ENCODE results near the gene TP63.

Gene TP63

DNA sequence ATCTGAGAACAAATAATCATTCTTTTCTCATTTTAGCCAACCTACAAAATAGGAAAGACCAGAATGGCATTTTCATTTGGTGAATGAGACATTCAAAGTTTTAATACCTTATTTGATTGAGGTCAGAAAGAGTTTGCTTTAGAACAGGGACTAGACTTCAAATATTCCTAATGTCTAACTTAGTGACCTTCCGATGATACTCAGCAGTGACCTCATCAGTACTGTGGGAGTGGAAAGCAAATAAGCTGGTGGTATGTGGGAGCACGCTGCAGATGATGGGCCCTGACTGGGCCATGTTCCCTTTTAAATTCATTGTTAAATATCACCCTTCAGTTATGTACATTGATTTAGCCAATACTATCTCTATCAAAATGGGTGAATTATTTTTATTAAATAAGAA is 266.2 kb downstream of the TP63 start:
- no peak for DNase-seq
- Histone ChIP-seq H3K23ac (ENCODE audit: low read length) (no peak overlapping the region), H4K12ac (ENCODE audit: low read depth, low read length) (no peak overlapping the region), H3K79me1 (ENCODE audit: low read length) (no peaks in the 10 kb centered on the region), H2AK5ac (ENCODE audit: low read length) (no peak overlapping the region), H3K18ac (ENCODE audit: low read length) (no peak overlapping the region), H4K91ac (ENCODE audit: low read depth, low read length) (no peak overlapping the region), H3K36me3 (ENCODE audit: control insufficient read depth in 1 of 2, insufficient read depth in 2 of 2, low read length in 2 of 2) (peaks cover 3 to 4% of the 10 kb centered on the region in 2 experiments), H3K4me3 (ENCODE audit: low read depth, low read length) (no peak overlapping the region), H2AFZ (ENCODE audit: insufficient read depth, low read length, poor library complexity) (no peak overlapping the region), H4K8ac (ENCODE audit: low read depth, low read length) (no peak overlapping the region), H3K14ac (ENCODE audit: low read length) (no peak overlapping the region), H2BK5ac (ENCODE audit: low read depth, low read length, poor library complexity) (no peak overlapping the region), H3K9me3 (ENCODE audit: insufficient read depth, low read depth, low read length) (no peaks in the 10 kb centered on the region), H3K79me2 (ENCODE audit: control insufficient read depth, insufficient read depth, low read length, poor library complexity) (no peaks in the 10 kb centered on the region), H3K4ac (ENCODE audit: low read depth, low read length) (no peak overlapping the region), H3K27me3 (ENCODE audit: insufficient read depth, low read length) (no peaks in the 10 kb centered on the region), H3K4me2 (ENCODE audit: low read length) (no peak overlapping the region), H2BK120ac (ENCODE audit: insufficient read depth, low read length, poor library complexity) (no peak overlapping the region), H3K4me1 (ENCODE audit: control insufficient read depth in 1 of 2, insufficient read depth in 2 of 2, low read length in 2 of 2) (no peaks in the 10 kb centered on the region), H2BK12ac (ENCODE audit: low read length) (no peak overlapping the region), H3K27ac (ENCODE audit: low read depth, low read length) (no peak overlapping the region), H3K9ac (ENCODE audit: low read length) (no peak overlapping the region)
- WGBS (ENCODE audit: extremely low coverage, insufficient coverage, insufficient read length), result no CpG with 5 or more reads among the region's 2 CpGs

DNA sequence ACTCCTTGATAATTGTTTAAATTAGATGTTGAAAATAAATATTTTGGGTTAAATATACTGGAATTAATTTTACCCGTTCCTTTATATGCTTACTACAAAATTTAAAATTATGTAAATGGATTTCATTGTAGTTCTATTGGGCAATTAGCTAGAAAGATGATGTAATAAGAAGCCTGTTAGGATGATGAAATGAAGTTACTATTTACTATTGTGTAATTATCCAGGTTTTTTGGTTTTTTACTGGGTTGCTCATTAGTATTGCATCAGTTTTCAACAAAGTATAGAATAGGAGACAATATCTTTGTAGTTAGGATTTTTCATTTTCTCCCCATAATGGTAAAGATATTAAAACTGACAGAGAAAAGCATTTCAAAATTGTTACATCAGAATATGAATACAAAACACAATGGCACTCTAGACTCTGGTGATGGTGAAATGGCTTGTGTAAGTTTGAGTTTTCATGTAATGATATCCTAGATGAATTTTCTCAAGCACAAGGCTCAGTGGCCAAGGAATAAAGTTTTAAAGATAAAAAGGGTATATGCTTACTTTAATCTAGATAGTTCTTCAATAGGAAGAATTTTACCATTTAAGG is 267.5 kb downstream of the TP63 start:
- no peak overlapping the region for H3K4ac ChIP-seq (ENCODE audit: low read depth, low read length)
- no peak overlapping the region for H2BK5ac ChIP-seq (ENCODE audit: low read depth, low read length, poor library complexity)
- no peaks in the 10 kb centered on the region for H3K79me2 ChIP-seq (ENCODE audit: control insufficient read depth, insufficient read depth, low read length, poor library complexity)
- no peaks in the 10 kb centered on the region for H3K4me1 ChIP-seq (ENCODE audit: control insufficient read depth in 1 of 2, insufficient read depth in 2 of 2, low read length in 2 of 2)
- peaks cover 3 to 4% of the 10 kb centered on the region in 2 experiments for H3K36me3 ChIP-seq (ENCODE audit: control insufficient read depth in 1 of 2, insufficient read depth in 2 of 2, low read length in 2 of 2)
- H3K18ac ChIP-seq (ENCODE audit: low read length), result no peak overlapping the region
- H3K14ac ChIP-seq (ENCODE audit: low read length), result no peak overlapping the region
- no peak overlapping the region for H3K23ac ChIP-seq (ENCODE audit: low read length)
- no peaks in the 10 kb centered on the region for H3K27me3 ChIP-seq (ENCODE audit: insufficient read depth, low read length)
- no peak overlapping the region for H3K4me3 ChIP-seq (ENCODE audit: low read depth, low read length)
- no peak overlapping the region for H4K12ac ChIP-seq (ENCODE audit: low read depth, low read length)
- no peak overlapping the region for H2BK120ac ChIP-seq (ENCODE audit: insufficient read depth, low read length, poor library complexity)
- WGBS (ENCODE audit: extremely low coverage, insufficient coverage, insufficient read length), result no CpG with 5 or more reads among the region's 1 CpG
- no peak overlapping the region for H2BK12ac ChIP-seq (ENCODE audit: low read length)
- no peak overlapping the region for H4K8ac ChIP-seq (ENCODE audit: low read depth, low read length)
- H4K91ac ChIP-seq (ENCODE audit: low read depth, low read length), result no peak overlapping the region
- H3K79me1 ChIP-seq (ENCODE audit: low read length), result no peaks in the 10 kb centered on the region
- H3K27ac ChIP-seq (ENCODE audit: low read depth, low read length), result no peak overlapping the region
- H3K9ac ChIP-seq (ENCODE audit: low read length), result no peak overlapping the region
- peak; percentile 8 to 77 for DNase-seq
- H3K9me3 ChIP-seq (ENCODE audit: insufficient read depth, low read depth, low read length), result no peaks in the 10 kb centered on the region
- H2AFZ ChIP-seq (ENCODE audit: insufficient read depth, low read length, poor library complexity), result no peak overlapping the region
- no peak overlapping the region for H3K4me2 ChIP-seq (ENCODE audit: low read length)
- no peak overlapping the region for H2AK5ac ChIP-seq (ENCODE audit: low read length)

GRCh38 chr3:189899186-189899585 is 268.0 kb downstream of the TP63 start:
- no peak overlapping the region for H3K4me3 ChIP-seq (ENCODE audit: low read depth, low read length)
- WGBS (ENCODE audit: extremely low coverage, insufficient coverage, insufficient read length), result no CpG with 5 or more reads among the region's 3 CpGs
- no peak overlapping the region for H3K4me2 ChIP-seq (ENCODE audit: low read length)
- no peaks in the 10 kb centered on the region for H3K4me1 ChIP-seq (ENCODE audit: control insufficient read depth in 1 of 2, insufficient read depth in 2 of 2, low read length in 2 of 2)
- H4K12ac ChIP-seq (ENCODE audit: low read depth, low read length), result no peak overlapping the region
- H2AFZ ChIP-seq (ENCODE audit: insufficient read depth, low read length, poor library complexity), result no peak overlapping the region
- no peak overlapping the region for H2BK120ac ChIP-seq (ENCODE audit: insufficient read depth, low read length, poor library complexity)
- no peaks in the 10 kb centered on the region for H3K79me1 ChIP-seq (ENCODE audit: low read length)
- no peak overlapping the region for H3K23ac ChIP-seq (ENCODE audit: low read length)
- H2BK5ac ChIP-seq (ENCODE audit: low read depth, low read length, poor library complexity), result no peak overlapping the region
- no peak for DNase-seq
- H3K18ac ChIP-seq (ENCODE audit: low read length), result no peak overlapping the region
- H4K8ac ChIP-seq (ENCODE audit: low read depth, low read length), result no peak overlapping the region
- H3K4ac ChIP-seq (ENCODE audit: low read depth, low read length), result no peak overlapping the region
- no peaks in the 10 kb centered on the region for H3K9me3 ChIP-seq (ENCODE audit: insufficient read depth, low read depth, low read length)
- H3K27me3 ChIP-seq (ENCODE audit: insufficient read depth, low read length), result no peaks in the 10 kb centered on the region
- no peak overlapping the region for H3K9ac ChIP-seq (ENCODE audit: low read length)
- no peak overlapping the region for H2BK12ac ChIP-seq (ENCODE audit: low read length)
- no peak overlapping the region for H3K27ac ChIP-seq (ENCODE audit: low read depth, low read length)
- H4K91ac ChIP-seq (ENCODE audit: low read depth, low read length), result no peak overlapping the region
- H2AK5ac ChIP-seq (ENCODE audit: low read length), result no peak overlapping the region
- H3K79me2 ChIP-seq (ENCODE audit: control insufficient read depth, insufficient read depth, low read length, poor library complexity), result no peaks in the 10 kb centered on the region
- H3K36me3 ChIP-seq (ENCODE audit: control insufficient read depth in 1 of 2, insufficient read depth in 2 of 2, low read length in 2 of 2), result peaks cover 2 to 3% of the 10 kb centered on the region in 2 experiments
- no peak overlapping the region for H3K14ac ChIP-seq (ENCODE audit: low read length)

- Histone ChIP-seq H3K18ac (ENCODE audit: low read length) (no peak overlapping the region), H4K8ac (ENCODE audit: low read depth, low read length) (no peak overlapping the region), H2AK5ac (ENCODE audit: low read length) (no peak overlapping the region), H3K27me3 (ENCODE audit: insufficient read depth, low read length) (no peaks in the 10 kb centered on the region), H3K4me1 (ENCODE audit: control insufficient read depth in 1 of 2, insufficient read depth in 2 of 2, low read length in 2 of 2) (no peaks in the 10 kb centered on the region), H3K4me3 (ENCODE audit: low read depth, low read length) (no peak overlapping the region), H2AFZ (ENCODE audit: insufficient read depth, low read length, poor library complexity) (no peak overlapping the region), H3K79me1 (ENCODE audit: low read length) (no peaks in the 10 kb centered on the region), H2BK12ac (ENCODE audit: low read length) (no peak overlapping the region), H4K91ac (ENCODE audit: low read depth, low read length) (no peak overlapping the region), H3K14ac (ENCODE audit: low read length) (no peak overlapping the region), H3K9ac (ENCODE audit: low read length) (no peak overlapping the region), H2BK5ac (ENCODE audit: low read depth, low read length, poor library complexity) (no peak overlapping the region), H3K9me3 (ENCODE audit: insufficient read depth, low read depth, low read length) (no peaks in the 10 kb centered on the region), H3K4me2 (ENCODE audit: low read length) (no peak overlapping the region), H3K23ac (ENCODE audit: low read length) (no peak overlapping the region), H3K79me2 (ENCODE audit: control insufficient read depth, insufficient read depth, low read length, poor library complexity) (no peaks in the 10 kb centered on the region), H3K36me3 (ENCODE audit: control insufficient read depth in 1 of 2, insufficient read depth in 2 of 2, low read length in 2 of 2) (no peaks in the 10 kb centered on the region), H4K12ac (ENCODE audit: low read depth, low read length) (no peak overlapping the region), H3K27ac (ENCODE audit: low read depth, low read length) (no peak overlapping the region), H2BK120ac (ENCODE audit: insufficient read depth, low read length, poor library complexity) (no peak overlapping the region), H3K4ac (ENCODE audit: low read depth, low read length) (no peak overlapping the region)
- WGBS (ENCODE audit: extremely low coverage, insufficient coverage, insufficient read length), result no CpG with 5 or more reads among the region's 5 CpGs
- no peak for DNase-seq
These were observed 269.4 kb downstream of the TP63 start for GRCh38 chr3:189900578-189900977.

All from trophoblast cell (in vitro differentiated cells and primary cell).